Skeletal muscle tissue (tissue), 4 donors: ENCODE data around the gene GALNT12. TPM values are rescaled to one million over a fixed set of nuclear protein-coding genes. Genes with fewer than 3 reads are reported as not detected.
A peak's percentile ranks its signal among the peaks of the same experiment; 100 is the strongest.

Experiments used
- H3K27ac ChIP-seq: one replicate; pipeline ENCODE4 v1.7.0; 2013; ENCODE audit warnings: mild to moderate bottlenecking, low read depth, low read length, inconsistent platforms
- H3K27me3 ChIP-seq, 3 donors: one replicate each; pipeline ENCODE4 v1.7.0; 2013; ENCODE audit warnings: low read length in 3 of 3; ENCODE audit not compliant: control insufficient read depth in 3 of 3, insufficient read depth in 3 of 3
- H3K36me3 ChIP-seq, 3 donors: one replicate each; pipeline ENCODE4 v1.7.0; 2013; ENCODE audit warnings: low read length in 3 of 3; ENCODE audit not compliant: control insufficient read depth in 3 of 3, insufficient read depth in 3 of 3
- H3K4me1 ChIP-seq, 3 donors: one replicate each; pipeline ENCODE4 v1.7.0; 2013; ENCODE audit warnings: low read length in 3 of 3, mild to moderate bottlenecking in 3 of 3; ENCODE audit not compliant: control insufficient read depth in 3 of 3, insufficient read depth in 3 of 3
- H3K4me3 ChIP-seq, 3 donors: one replicate each; pipeline ENCODE4 v1.7.0; 2013; ENCODE audit warnings: low read length in 3 of 3
- H3K9ac ChIP-seq, 3 donors: one replicate each; pipeline ENCODE4 v1.7.0; 2013; ENCODE audit warnings: low read length in 3 of 3, mild to moderate bottlenecking in 3 of 3, moderate library complexity in 2 of 3, low read depth in 1 of 3
- H3K9me3 ChIP-seq, 3 donors: one replicate each; pipeline ENCODE4 v1.7.0; 2013; ENCODE audit warnings: low read length in 3 of 3; ENCODE audit not compliant: control insufficient read depth in 3 of 3
- total RNA-seq: library from RNA; depleted of rRNA; stranded (reverse); fragments of >200 nt; gene quantifications from one replicate; pipeline ENCODE4 v1.2.3, GENCODE V29; 2014
- donor health status: Osteomylitis.

The GALNT12 gene
- total RNA-seq, 1 donor from 2014 or later, result 1.6 TPM

DNA sequence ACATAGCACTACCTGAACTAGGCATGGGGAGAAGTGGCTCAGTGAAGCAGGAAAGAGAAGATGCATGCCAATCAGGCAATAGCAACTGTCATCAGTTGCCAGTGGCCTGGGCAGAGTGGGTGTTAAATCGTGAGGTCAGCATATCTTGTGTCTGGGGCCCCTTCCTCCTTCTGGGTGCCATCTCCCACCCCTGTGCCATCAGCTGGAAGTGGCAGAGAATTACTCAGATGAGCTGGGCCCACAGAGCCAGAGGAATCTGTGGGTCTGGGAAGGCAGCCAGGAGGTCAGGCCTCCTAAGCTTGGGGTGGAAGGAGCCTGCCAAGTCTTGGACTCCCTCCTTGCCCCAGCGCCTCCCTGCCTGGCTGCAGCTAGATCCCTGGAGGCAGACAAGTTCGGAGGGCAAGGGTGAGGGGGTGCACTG, 66.5 kb downstream of the GALNT12 start:
- H3K27ac ChIP-seq, result no peak overlapping the region
- H3K36me3 ChIP-seq, result no peaks in the 10 kb centered on the region
- H3K4me3 ChIP-seq, result no peak overlapping the region
- no peak overlapping the region for H3K9ac ChIP-seq
- H3K4me1 ChIP-seq, result peaks cover 7 to 20% (median 11%) of the 10 kb centered on the region in 3 donors
- peaks cover 0 to 2% (median 0%) of the 10 kb centered on the region in 3 donors for H3K9me3 ChIP-seq
- H3K27me3 ChIP-seq, result peaks cover 0 to 5% (median 0%) of the 10 kb centered on the region in 3 donors

- H3K27me3 ChIP-seq, result peaks cover 0 to 5% (median 0%) of the 10 kb centered on the region in 3 donors
- H3K27ac ChIP-seq, result no peak overlapping the region
- H3K9ac ChIP-seq, result no peak overlapping the region
These were observed 67.3 kb downstream of the GALNT12 start for GRCh38 chr9:98874721-98875255.

GRCh38 chr9:98875536-98875935, 68.1 kb downstream of the GALNT12 start:
- no peaks in the 10 kb centered on the region for H3K9me3 ChIP-seq
- H3K27me3 ChIP-seq, result peaks cover 2 to 10% (median 5%) of the 10 kb centered on the region in 3 donors
- no peak overlapping the region for H3K9ac ChIP-seq
- H3K36me3 ChIP-seq, result no peaks in the 10 kb centered on the region
- H3K27ac ChIP-seq, result no peak overlapping the region
- H3K4me1 ChIP-seq, result peaks cover 16 to 30% (median 20%) of the 10 kb centered on the region in 3 donors
- H3K4me3 ChIP-seq, result no peak overlapping the region

More at GRCh38 chr9:98874721-98875255, 67.3 kb downstream of the GALNT12 start:
- peaks cover 8 to 26% (median 16%) of the 10 kb centered on the region in 3 donors for H3K4me1 ChIP-seq
- no peaks in the 10 kb centered on the region for H3K36me3 ChIP-seq
- no peaks in the 10 kb centered on the region for H3K9me3 ChIP-seq
- no peak overlapping the region for H3K4me3 ChIP-seq

DNA sequence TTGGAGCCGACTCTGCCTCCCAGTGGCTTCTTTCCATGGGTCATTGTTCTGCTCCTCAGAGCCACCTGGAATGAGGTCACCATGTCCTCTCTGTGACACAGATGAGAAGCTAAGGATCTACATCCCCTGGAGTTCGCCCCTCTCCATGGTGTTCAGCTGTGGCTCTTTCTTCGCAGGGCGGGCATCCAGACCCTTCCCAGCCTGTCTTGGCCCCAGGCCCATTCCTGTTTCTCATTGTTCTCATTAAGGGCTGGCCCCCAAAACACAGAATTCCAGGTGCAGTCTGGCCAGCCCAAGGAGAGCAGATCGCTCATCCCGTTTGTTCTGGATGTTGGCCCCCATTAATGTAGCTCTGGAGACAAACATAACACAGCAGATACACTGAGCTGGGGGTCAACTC, 69.8 kb downstream of the GALNT12 start:
- Histone ChIP-seq H3K4me1 (peaks cover 17 to 27% (median 26%) of the 10 kb centered on the region in 3 donors), H3K36me3 (no peaks in the 10 kb centered on the region), H3K27ac (no peak overlapping the region), H3K4me3 (no peak overlapping the region), H3K27me3 (peaks cover 4 to 12% (median 10%) of the 10 kb centered on the region in 3 donors), H3K9me3 (no peaks in the 10 kb centered on the region), H3K9ac (no peak overlapping the region)

DNA sequence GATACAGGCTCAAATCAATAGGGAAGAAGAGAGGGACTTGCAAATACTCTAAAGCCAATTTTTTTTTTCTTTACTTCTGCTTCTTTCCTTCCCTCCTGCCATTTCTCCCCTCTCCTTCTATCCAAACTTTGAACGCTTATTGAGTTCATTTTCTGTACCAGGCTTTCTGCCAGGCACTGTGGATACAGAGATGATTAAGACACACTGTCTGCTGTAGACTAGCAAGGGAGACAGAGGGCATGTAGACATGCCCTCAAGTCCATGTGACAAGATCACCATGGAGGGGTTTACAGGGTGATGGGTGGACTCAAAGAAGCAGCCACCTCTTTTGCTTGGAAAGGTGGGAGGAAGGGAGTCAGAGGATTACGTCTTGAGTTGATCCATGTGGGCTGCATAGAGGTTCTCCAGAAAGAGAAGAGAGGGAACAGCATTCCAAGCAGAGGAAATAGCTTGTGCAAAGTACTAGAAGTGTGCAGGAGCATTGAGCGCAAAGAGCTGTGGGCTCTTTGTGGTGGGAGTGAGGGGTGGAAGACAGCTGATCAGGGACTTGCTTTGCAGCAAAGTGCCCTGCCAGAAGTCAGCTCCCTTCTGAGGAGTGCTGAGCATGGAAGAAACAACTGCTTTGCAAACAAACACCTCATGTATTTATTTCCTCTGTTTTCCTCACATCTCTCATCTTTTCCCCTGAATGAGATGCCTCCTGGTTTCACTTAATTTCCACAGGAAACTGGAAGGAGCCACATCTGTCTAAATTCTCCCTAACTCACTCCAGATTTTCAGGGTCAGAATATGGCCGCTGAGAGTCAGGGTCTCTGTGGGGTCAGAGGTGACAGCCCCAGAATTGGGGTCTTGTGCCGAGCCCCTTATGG, 71.9 kb downstream of the GALNT12 start:
- peak overlapping the region; percentile 40 for H3K27ac ChIP-seq
- H3K4me3 ChIP-seq, result no peak overlapping the region
- peaks cover 17 to 24% (median 23%) of the 10 kb centered on the region in 3 donors for H3K4me1 ChIP-seq
- peaks cover 4 to 12% (median 10%) of the 10 kb centered on the region in 3 donors for H3K27me3 ChIP-seq
- H3K36me3 ChIP-seq, result no peaks in the 10 kb centered on the region
- H3K9ac ChIP-seq, result no peak overlapping the region
- H3K9me3 ChIP-seq, result no peaks in the 10 kb centered on the region

DNA sequence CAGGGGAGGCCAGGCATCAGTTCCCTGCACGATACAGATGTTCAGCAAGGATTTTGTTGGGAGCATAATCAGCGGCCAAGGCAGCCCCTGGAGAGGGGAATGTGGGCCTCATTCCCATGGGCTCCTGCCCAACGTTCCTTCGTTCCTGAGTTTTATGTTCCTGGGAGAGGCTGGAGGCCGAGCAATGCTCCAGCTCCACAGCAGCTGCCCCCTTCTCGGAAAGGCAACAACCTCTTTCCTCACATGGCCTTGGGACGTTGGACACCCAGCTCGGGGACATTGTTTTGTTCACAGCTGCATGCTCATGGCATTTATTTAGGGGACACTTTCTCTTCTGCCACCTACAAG, 72.5 kb downstream of the GALNT12 start:
- peaks cover 4 to 12% (median 10%) of the 10 kb centered on the region in 3 donors for H3K27me3 ChIP-seq
- peak overlapping the region; percentile 40 for H3K27ac ChIP-seq
- H3K9ac ChIP-seq, result no peak overlapping the region
- H3K4me1 ChIP-seq, result peaks cover 17 to 28% (median 20%) of the 10 kb centered on the region in 3 donors
- H3K36me3 ChIP-seq, result no peaks in the 10 kb centered on the region
- no peak overlapping the region for H3K4me3 ChIP-seq
- H3K9me3 ChIP-seq, result no peaks in the 10 kb centered on the region

DNA sequence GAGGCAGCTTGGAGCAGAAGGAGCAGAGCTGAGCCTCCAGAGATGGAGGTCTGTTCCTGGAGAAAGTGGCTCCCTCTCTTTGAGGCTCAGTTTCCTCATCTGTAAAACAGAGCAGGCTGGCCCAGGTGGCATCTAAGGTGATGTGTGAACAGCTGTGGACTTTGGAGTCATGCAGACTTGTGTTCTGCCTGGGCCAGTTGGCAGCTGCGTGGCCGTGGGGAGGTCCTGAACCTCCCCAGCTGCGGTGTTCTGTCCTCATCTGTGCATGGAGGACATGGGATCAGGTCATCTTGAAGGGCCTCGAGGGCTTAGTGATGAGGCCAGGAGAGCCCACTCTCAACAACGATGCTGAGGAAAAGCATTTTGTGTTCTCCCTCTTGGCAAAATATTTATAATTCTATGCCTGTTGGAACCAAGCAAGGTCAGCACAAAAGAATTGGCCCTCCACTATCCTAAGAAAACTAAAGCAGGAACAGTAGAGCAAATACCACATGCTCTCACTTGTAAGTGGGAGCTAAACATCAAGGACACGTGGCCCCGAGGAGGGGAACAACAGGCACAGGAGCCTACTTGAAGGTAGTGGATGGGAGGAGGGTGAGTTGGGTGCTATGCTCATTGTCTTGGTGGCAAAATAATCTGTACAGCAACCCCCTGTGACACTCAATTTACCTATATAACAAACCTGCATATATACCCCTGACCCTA, 73.0 kb downstream of the GALNT12 start:
- Histone ChIP-seq H3K27ac (peak overlapping the region; percentile 40), H3K9me3 (no peaks in the 10 kb centered on the region), H3K9ac (no peak overlapping the region), H3K27me3 (peaks cover 4 to 12% (median 10%) of the 10 kb centered on the region in 3 donors), H3K4me1 (peaks cover 17 to 28% (median 20%) of the 10 kb centered on the region in 3 donors), H3K4me3 (no peak overlapping the region), H3K36me3 (no peaks in the 10 kb centered on the region)

DNA sequence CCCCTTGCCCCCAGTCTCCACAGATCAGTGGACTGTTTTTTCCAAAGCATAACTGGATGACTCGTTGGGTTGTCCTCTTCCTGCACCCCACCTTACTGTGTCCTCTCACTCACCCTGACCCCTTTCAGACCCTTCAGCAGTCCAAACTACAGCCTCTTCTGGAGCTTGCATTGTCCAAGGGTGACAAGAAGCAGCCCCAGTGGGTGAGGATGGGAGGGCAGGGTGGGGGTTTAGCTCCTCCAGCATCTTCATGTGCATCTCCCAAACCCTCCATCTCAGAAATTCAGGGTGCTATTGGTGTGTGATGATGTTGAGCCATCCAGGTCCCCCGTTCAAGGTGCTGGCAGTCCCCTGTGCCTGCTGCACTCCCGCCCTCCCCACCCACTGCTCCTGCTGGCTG, 73.9 kb downstream of the GALNT12 start:
- no peak overlapping the region for H3K4me3 ChIP-seq
- H3K36me3 ChIP-seq, result no peaks in the 10 kb centered on the region
- peaks cover 4 to 12% (median 10%) of the 10 kb centered on the region in 3 donors for H3K27me3 ChIP-seq
- H3K9me3 ChIP-seq, result no peaks in the 10 kb centered on the region
- H3K4me1 ChIP-seq, result peaks cover 17 to 28% (median 20%) of the 10 kb centered on the region in 3 donors
- no peak overlapping the region for H3K27ac ChIP-seq
- no peak overlapping the region for H3K9ac ChIP-seq

DNA sequence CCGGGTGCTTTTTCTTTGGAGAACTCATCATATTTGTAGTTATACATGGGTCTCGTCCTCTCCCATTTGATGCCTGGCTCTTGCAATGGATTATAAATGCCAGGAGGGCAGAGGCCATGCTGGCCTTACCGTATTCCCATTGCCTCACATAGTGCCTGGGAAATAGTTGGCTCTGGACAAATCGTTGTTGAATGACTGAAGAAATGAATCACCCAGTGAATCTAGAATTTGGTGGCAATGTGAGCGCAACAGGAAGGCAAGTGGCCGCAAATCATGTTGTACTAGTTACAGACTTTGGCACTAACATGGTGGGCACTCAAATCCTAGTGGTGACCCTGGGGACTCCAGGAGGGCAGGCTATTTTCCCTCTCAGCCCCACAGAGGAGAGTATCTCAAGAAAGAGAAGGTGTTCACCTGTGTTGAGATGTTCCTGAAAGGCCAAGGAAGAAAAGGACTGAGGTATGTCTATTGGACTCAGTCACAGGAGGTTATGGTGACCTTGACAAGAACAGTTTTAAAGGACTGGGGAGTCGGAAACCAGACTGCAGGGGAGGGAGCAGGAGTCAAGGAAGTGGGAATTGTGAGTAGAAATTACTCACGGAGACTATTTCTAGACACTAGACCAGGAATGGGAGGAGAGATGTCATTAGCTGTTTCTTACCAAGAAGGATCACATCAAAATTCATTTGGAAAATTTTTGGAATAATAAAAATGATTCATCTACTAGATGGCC, 74.5 kb downstream of the GALNT12 start:
- H3K9me3 ChIP-seq, result no peaks in the 10 kb centered on the region
- H3K9ac ChIP-seq, result no peak overlapping the region
- H3K4me1 ChIP-seq, result peaks cover 20 to 30% (median 21%) of the 10 kb centered on the region in 3 donors
- H3K4me3 ChIP-seq, result no peak overlapping the region
- peaks cover 4 to 12% (median 9%) of the 10 kb centered on the region in 3 donors for H3K27me3 ChIP-seq
- H3K27ac ChIP-seq, result peak overlapping the region; percentile 78
- H3K36me3 ChIP-seq, result no peaks in the 10 kb centered on the region
